IMR-90 (cell line): Measurements from ENCODE around the gene BUB1B. TPM values are rescaled to one million over a fixed set of nuclear protein-coding genes. Genes with fewer than 3 reads are reported as not detected.
A peak's percentile ranks its signal among the peaks of the same experiment; 100 is the strongest.

Source experiments
- ATAC-seq: fragments of 200-7000 bp; cut with Tn5 transposase; 2 replicates; pipeline ENCODE4 v1.9.1; 2020; ENCODE audit warnings: low read depth, mild to moderate bottlenecking, moderate library complexity
- BruUV-seq: library from RNA; stranded (reverse); fragments of 400-500 nt; replicated peaks from 2 replicates; lab custom pipeline; 2021; lab: Mats Ljungman, UMichigan
- CTCF ChIA-PET: fragments of 300-600 bp; formaldehyde crosslinking; extraction: SDS; loops from one replicate; lab custom pipeline; 2021; ENCODE audit warnings: antibody characterized with exemption; lab: Yijun Ruan, JAX
- POLR2A ChIA-PET: fragments of 300-600 bp; sonication (Branson Sonifier 250); formaldehyde crosslinking; loops from one replicate; lab custom pipeline; 2022; ENCODE audit warnings: antibody characterized with exemption; ENCODE audit not compliant: unreplicated experiment; lab: Charles Lee
- DNase-seq: peaks from one replicate; pipeline ENCODE4 v3.0.0; 2013
- H2AFZ ChIP-seq: replicated peaks from 2 replicates; pipeline ENCODE3; 2013; ENCODE audit warnings: low read length, mild to moderate bottlenecking; ENCODE audit not compliant: poor library complexity
- H2AK5ac ChIP-seq: 2 replicates; pipeline ENCODE4 v1.6.1; 2013; ENCODE audit warnings: low read depth, low read length, inconsistent platforms
- H2AK9ac ChIP-seq: replicated peaks from 2 replicates; pipeline ENCODE3; 2013; ENCODE audit warnings: mild to moderate bottlenecking, low read depth, low read length, moderate library complexity; ENCODE audit not compliant: poor library complexity
- H2BK120ac ChIP-seq: 2 replicates; pipeline ENCODE4 v1.6.1; 2013; ENCODE audit warnings: low read depth, low read length, inconsistent platforms
- H2BK15ac ChIP-seq: 3 replicates; pipeline ENCODE4 v1.6.1; 2013; ENCODE audit warnings: low read depth, low read length, inconsistent platforms
- H2BK20ac ChIP-seq: 2 replicates; pipeline ENCODE4 v1.6.1; 2013; ENCODE audit warnings: low read depth, mild to moderate bottlenecking, inconsistent platforms, low read length, moderate library complexity
- H2BK5ac ChIP-seq: 2 replicates; pipeline ENCODE4 v1.6.1; 2013; ENCODE audit warnings: mild to moderate bottlenecking, low read depth, low read length, inconsistent platforms; ENCODE audit not compliant: poor library complexity, severe bottlenecking
- H3K14ac ChIP-seq: replicated peaks from 2 replicates; pipeline ENCODE4 v1.6.1; 2013; ENCODE audit warnings: low read depth, low read length, inconsistent platforms
- H3K18ac ChIP-seq: 2 replicates; pipeline ENCODE4 v1.6.1; 2013; ENCODE audit warnings: low read depth, low read length, control low read depth
- H3K23ac ChIP-seq: 2 replicates; pipeline ENCODE4 v1.6.1; 2013; ENCODE audit warnings: low read depth, low read length, inconsistent platforms
- H3K27ac ChIP-seq: 2 replicates; pipeline ENCODE4 v1.5.1; 2013; ENCODE audit warnings: mild to moderate bottlenecking, control low read depth, low read length; ENCODE audit not compliant: insufficient read depth
- H3K27me3 ChIP-seq: 2 replicates; pipeline ENCODE4 v1.6.1; 2013; ENCODE audit warnings: low read length; ENCODE audit not compliant: control insufficient read depth, insufficient read depth
- H3K36me3 ChIP-seq: 2 replicates; pipeline ENCODE4 v1.6.1; 2013; ENCODE audit warnings: low read length, mixed read lengths; ENCODE audit not compliant: control insufficient read depth, insufficient read depth
- H3K4ac ChIP-seq: 2 replicates; pipeline ENCODE4 v1.6.1; 2013; ENCODE audit warnings: low read depth, low read length, inconsistent platforms
- H3K4me1 ChIP-seq: 2 replicates; pipeline ENCODE4 v1.6.1; 2013; ENCODE audit warnings: low read length, mixed read lengths; ENCODE audit not compliant: control insufficient read depth, insufficient read depth
- H3K4me2 ChIP-seq: 2 replicates; pipeline ENCODE4 v1.6.1; 2013; ENCODE audit warnings: low read depth, mild to moderate bottlenecking, control low read depth, low read length, moderate library complexity
- H3K4me3 ChIP-seq: 2 replicates; pipeline ENCODE4 v1.5.1; 2013; ENCODE audit warnings: low read depth, mild to moderate bottlenecking, control low read depth, low read length, moderate library complexity; ENCODE audit not compliant: insufficient read depth
- H3K56ac ChIP-seq: 2 replicates; pipeline ENCODE4 v1.6.1; 2013; ENCODE audit warnings: low read length, inconsistent platforms; ENCODE audit not compliant: insufficient read depth; ENCODE audit errors: extremely low read depth
- H3K79me1 ChIP-seq, 2 experiments: 2 replicates each; pipeline ENCODE4 v1.6.1; 2013; ENCODE audit warnings: low read length in 2 of 2, inconsistent platforms in 1 of 2, low read depth in 1 of 2
- H3K9ac ChIP-seq: 2 replicates; pipeline ENCODE4 v1.6.1; 2013; ENCODE audit warnings: low read depth, low read length, control low read depth
- H3K9me1 ChIP-seq: 2 replicates; pipeline ENCODE4 v1.6.1; 2013; ENCODE audit warnings: low read length, inconsistent platforms; ENCODE audit not compliant: insufficient read depth
- H3K9me3 ChIP-seq: 2 replicates; pipeline ENCODE4 v1.6.1; 2013; ENCODE audit warnings: low read length; ENCODE audit not compliant: control insufficient read depth, insufficient read depth
- H4K20me1 ChIP-seq: 2 replicates; pipeline ENCODE4 v1.6.1; 2013; ENCODE audit warnings: low read length, inconsistent platforms; ENCODE audit not compliant: insufficient read depth
- H4K5ac ChIP-seq: 2 replicates; pipeline ENCODE4 v1.6.1; 2013; ENCODE audit warnings: mild to moderate bottlenecking, low read depth, low read length, control low read depth
- H4K8ac ChIP-seq, 2 experiments: 2 replicates each; pipeline ENCODE4 v1.6.1; 2013; ENCODE audit warnings: low read depth in 2 of 2, low read length in 2 of 2, control low read depth in 1 of 2, inconsistent platforms in 1 of 2
- H4K91ac ChIP-seq: 2 replicates; pipeline ENCODE4 v1.6.1; 2013; ENCODE audit warnings: low read depth, low read length, inconsistent platforms; ENCODE audit not compliant: insufficient read depth
- RCOR1 ChIP-seq: IDR thresholded peaks from 2 replicates; pipeline ENCODE4 v1.6.1; 2012; ENCODE audit warnings: mild to moderate bottlenecking, low read length, improper control_type of control experiment; ENCODE audit not compliant: insufficient replicate concordance
- WGBS, 2 experiments: methylation state at CpG; one replicate each; pipeline versions ENCODE4 v1.1.5 to v1.1.7; 2013; ENCODE audit warnings: missing lambda C conversion rate in 2 of 2; ENCODE audit not compliant: insufficient read length in 1 of 2; ENCODE audit errors: extremely low coverage in 2 of 2; 5-methylcytosine and 5-hydroxymethylcytosine counted together
- dilution Hi-C: fragments of 300-500 bp; cut with HindIII; formaldehyde crosslinking; loops from one replicate; pipeline ENCODE4 v1.14.3; 2018; ENCODE audit warnings: low sequenced_read_pairs; ENCODE audit not compliant: unreplicated experiment
- in situ Hi-C: fragments of 300-500 bp; cut with MboI; formaldehyde crosslinking; loops from 3 replicates; pipeline ENCODE4 v1.14.3; 2019; ENCODE audit warnings: low sequenced_read_pairs, inconsistent platforms, mixed read lengths
- intact Hi-C: fragments of 100-400 bp; cut with micrococcal nuclease; formaldehyde crosslinking; loops from 2 replicates; pipeline ENCODE4 v1.10.0; 2022
- polyA plus RNA-seq, 3 experiments: library from polyadenylated mRNA; depleted of rRNA; stranded (reverse); fragments of >200 nt; gene quantifications; 2 replicates each; pipeline ENCODE4 v1.2.3, GENCODE V29; 2012; ENCODE audit warnings: low replicate concordance in 1 of 3
- total RNA-seq: library from RNA; depleted of rRNA; stranded (reverse); fragments of >200 nt; gene quantifications from 2 replicates; pipeline ENCODE4 v1.2.3, GENCODE V29; 2012
- TF ChIP-seq, protein P1 (sequence below): conservative IDR thresholded peaks from 2 replicates; pipeline ENCODE4 v1.5.1; 2012; ENCODE audit warnings: mild to moderate bottlenecking, low read depth, low read length, improper control_type of control experiment
- TF ChIP-seq, protein P2 (sequence below): fragments of 150-350 bp; IDR thresholded peaks from 2 replicates; pipeline ENCODE4 v1.6.1; 2017; ENCODE audit warnings: mild to moderate bottlenecking, antibody characterized with exemption, low read length, low read depth

Gene BUB1B
- total and polyA plus RNA-seq, 2 of the 4 experiments (the other 2 are of a cell fraction): 15.6 to 24.7 TPM

DNA sequence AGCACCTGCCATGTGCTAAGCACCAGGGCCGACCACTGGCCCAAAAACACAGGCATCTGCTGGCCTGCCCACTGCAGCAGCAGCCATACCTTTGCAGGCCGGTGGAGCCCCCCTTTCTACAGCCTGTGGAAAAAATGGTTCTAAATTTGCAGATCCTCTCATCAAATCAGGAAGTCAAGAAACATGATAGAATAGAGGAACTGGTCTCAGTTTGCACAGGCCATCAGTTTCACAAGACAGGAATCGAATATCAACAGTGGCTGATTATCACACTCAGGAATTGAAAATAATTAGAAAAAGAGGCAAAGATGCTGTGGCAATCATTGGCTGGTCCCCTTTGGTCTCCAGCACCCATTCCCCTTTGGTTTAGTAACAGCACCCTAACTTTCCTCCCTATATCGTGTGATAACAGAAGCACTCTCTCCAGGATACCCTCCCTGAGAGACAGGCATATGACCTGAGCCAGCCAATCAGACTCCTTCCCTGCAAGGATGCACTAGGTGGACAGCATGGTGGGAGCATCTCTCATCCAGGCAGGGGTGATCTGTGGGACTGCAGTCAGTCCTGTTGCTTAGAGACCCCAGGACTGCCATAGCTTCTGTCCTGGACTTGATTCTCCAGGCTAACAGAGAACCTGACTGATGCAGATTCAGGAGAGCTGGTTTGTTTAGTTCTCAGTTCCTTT lies 74.5 kb downstream of the BUB1B start:
- no peaks in the 10 kb centered on the region for H3K36me3 ChIP-seq
- H3K9me3 ChIP-seq: no peaks in the 10 kb centered on the region
- H2AFZ ChIP-seq: no peak overlapping the region
- no peaks in the 10 kb centered on the region for H4K20me1 ChIP-seq
- H3K27me3 ChIP-seq: peaks cover 9% of the 10 kb centered on the region; the same call in 1 of the 2 replicates
- no peak overlapping the region for H2BK15ac ChIP-seq
- 0 out of 2 replicates have a peak, but pooled peaks cover 3% of the 10 kb centered on the region for H3K9me1 ChIP-seq
- dilution Hi-C loops: no loop called here
- no peak overlapping the region for H2AK9ac ChIP-seq
- ChIA-PET POLR2A (no interaction called here), CTCF (no interaction called here)
- no peak overlapping the region for H2BK20ac ChIP-seq
- H3K18ac ChIP-seq: no peak overlapping the region
- DNase-seq (no peak), ATAC-seq (no peak)
- H3K27ac ChIP-seq: no peak overlapping the region
- no peak overlapping the region for H2AK5ac ChIP-seq
- intact Hi-C loops: no loop called here
- H3K4me2 ChIP-seq: no peak overlapping the region
- TF ChIP-seq, protein P1, sequence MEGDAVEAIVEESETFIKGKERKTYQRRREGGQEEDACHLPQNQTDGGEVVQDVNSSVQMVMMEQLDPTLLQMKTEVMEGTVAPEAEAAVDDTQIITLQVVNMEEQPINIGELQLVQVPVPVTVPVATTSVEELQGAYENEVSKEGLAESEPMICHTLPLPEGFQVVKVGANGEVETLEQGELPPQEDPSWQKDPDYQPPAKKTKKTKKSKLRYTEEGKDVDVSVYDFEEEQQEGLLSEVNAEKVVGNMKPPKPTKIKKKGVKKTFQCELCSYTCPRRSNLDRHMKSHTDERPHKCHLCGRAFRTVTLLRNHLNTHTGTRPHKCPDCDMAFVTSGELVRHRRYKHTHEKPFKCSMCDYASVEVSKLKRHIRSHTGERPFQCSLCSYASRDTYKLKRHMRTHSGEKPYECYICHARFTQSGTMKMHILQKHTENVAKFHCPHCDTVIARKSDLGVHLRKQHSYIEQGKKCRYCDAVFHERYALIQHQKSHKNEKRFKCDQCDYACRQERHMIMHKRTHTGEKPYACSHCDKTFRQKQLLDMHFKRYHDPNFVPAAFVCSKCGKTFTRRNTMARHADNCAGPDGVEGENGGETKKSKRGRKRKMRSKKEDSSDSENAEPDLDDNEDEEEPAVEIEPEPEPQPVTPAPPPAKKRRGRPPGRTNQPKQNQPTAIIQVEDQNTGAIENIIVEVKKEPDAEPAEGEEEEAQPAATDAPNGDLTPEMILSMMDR: no peak
- TF ChIP-seq, protein P2, sequence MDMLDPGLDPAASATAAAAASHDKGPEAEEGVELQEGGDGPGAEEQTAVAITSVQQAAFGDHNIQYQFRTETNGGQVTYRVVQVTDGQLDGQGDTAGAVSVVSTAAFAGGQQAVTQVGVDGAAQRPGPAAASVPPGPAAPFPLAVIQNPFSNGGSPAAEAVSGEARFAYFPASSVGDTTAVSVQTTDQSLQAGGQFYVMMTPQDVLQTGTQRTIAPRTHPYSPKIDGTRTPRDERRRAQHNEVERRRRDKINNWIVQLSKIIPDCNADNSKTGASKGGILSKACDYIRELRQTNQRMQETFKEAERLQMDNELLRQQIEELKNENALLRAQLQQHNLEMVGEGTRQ: 0 out of 2 replicates have a peak, but pooled peaks have one; percentile 51
- no peak for TF ChIP-seq RCOR1
- no peaks in the 10 kb centered on the region for H3K79me1 ChIP-seq
- no peak overlapping the region for H4K8ac ChIP-seq
- no peak overlapping the region for H4K5ac ChIP-seq
- 83% methylated on average over 1 of the region's 4 CpGs; no CpG with 5 or more reads in 1 of the 2 experiments for WGBS, 2 experiments
- H3K4ac ChIP-seq: no peak overlapping the region
- H3K4me1 ChIP-seq: peaks cover 5% of the 10 kb centered on the region; the same call in 1 of the 2 replicates
- no peak overlapping the region for H2BK5ac ChIP-seq
- H2BK120ac ChIP-seq: no peak overlapping the region
- H3K14ac ChIP-seq: no peak overlapping the region
- no peak overlapping the region for H3K23ac ChIP-seq
- BruUV-seq: no TSS peak
- no peak overlapping the region for H3K56ac ChIP-seq
- H3K9ac ChIP-seq: no peak overlapping the region
- H3K4me3 ChIP-seq: no peak overlapping the region
- in situ Hi-C loops: no loop called here
- H4K91ac ChIP-seq: no peak overlapping the region
